DND-41 (cell line): ENCODE data around the gene P2RX5.

ENCODE experiments used
- EZH2 ChIP-seq: IDR thresholded peaks from 3 replicates; pipeline ENCODE4 v1.6.1; 2012; ENCODE audit warnings: borderline replicate concordance, low read depth, mild to moderate bottlenecking, moderate library complexity, low read length, inconsistent platforms; ENCODE audit not compliant: severe bottlenecking
- TF ChIP-seq, protein P1 (sequence below): IDR thresholded peaks from 2 replicates; pipeline ENCODE4 v1.5.1; 2012; ENCODE audit warnings: borderline replicate concordance, low read length, moderate library complexity, mild to moderate bottlenecking; ENCODE audit not compliant: poor library complexity, severe bottlenecking; ENCODE audit errors: extremely low read depth

DNA sequence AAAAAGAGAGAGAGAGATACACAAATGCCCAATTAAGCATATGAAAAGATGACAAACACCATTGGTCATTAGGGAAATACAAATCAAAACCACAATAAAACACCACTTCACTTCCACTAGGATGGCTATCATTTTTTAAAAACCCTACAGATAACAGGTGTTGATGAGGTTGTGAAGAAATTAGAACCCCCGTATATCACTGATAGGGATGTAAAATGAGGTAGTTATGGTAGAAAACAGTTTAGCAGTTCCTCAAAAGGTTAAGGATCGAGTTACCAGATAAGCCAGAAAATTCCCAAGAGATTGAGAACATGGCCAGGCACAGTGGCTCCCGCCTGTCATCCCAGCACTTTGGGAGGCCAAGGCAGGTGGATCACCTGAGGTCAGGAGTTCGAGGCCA, 2.8 kb downstream of the P2RX5 start:
- TF ChIP-seq, protein P1, sequence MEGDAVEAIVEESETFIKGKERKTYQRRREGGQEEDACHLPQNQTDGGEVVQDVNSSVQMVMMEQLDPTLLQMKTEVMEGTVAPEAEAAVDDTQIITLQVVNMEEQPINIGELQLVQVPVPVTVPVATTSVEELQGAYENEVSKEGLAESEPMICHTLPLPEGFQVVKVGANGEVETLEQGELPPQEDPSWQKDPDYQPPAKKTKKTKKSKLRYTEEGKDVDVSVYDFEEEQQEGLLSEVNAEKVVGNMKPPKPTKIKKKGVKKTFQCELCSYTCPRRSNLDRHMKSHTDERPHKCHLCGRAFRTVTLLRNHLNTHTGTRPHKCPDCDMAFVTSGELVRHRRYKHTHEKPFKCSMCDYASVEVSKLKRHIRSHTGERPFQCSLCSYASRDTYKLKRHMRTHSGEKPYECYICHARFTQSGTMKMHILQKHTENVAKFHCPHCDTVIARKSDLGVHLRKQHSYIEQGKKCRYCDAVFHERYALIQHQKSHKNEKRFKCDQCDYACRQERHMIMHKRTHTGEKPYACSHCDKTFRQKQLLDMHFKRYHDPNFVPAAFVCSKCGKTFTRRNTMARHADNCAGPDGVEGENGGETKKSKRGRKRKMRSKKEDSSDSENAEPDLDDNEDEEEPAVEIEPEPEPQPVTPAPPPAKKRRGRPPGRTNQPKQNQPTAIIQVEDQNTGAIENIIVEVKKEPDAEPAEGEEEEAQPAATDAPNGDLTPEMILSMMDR: no peak
- no peak for TF ChIP-seq EZH2
